Liver (tissue), 9 donors: ENCODE results near the gene BACH1. TPM values are rescaled to one million over a fixed set of nuclear protein-coding genes. Genes with fewer than 3 reads are reported as not detected.

Source experiments
- DNase-seq: peaks from one replicate; pipeline ENCODE4 v3.0.0-alpha.2; 2017; ENCODE audit warnings: low spot score
- H3K27ac ChIP-seq, 2 donors: one replicate each; pipeline ENCODE4 v1.7.0; 2013; ENCODE audit warnings: inconsistent platforms in 2 of 2, low read length in 2 of 2, control low read depth in 1 of 2, low read depth in 1 of 2, mild to moderate bottlenecking in 1 of 2
- H3K27me3 ChIP-seq, 4 donors: one replicate each; pipeline versions ENCODE4 v1.6.1 to v1.7.0; 2013; ENCODE audit warnings: low read length in 3 of 4, inconsistent platforms in 1 of 4, mild to moderate bottlenecking in 1 of 4, moderate library complexity in 1 of 4; ENCODE audit not compliant: control insufficient read depth in 4 of 4, insufficient read depth in 4 of 4
- H3K36me3 ChIP-seq, 4 donors: one replicate each; pipeline versions ENCODE4 v1.6.1 to v1.7.0; 2013; ENCODE audit warnings: low read length in 3 of 4, mild to moderate bottlenecking in 3 of 4, low read depth in 1 of 4, moderate library complexity in 1 of 4; ENCODE audit not compliant: control insufficient read depth in 4 of 4, insufficient read depth in 3 of 4
- H3K4me1 ChIP-seq, 4 donors: one replicate each; pipeline versions ENCODE4 v1.6.1 to v1.7.0; 2013; ENCODE audit warnings: low read length in 3 of 4, mild to moderate bottlenecking in 3 of 4, moderate library complexity in 1 of 4; ENCODE audit not compliant: control insufficient read depth in 4 of 4, insufficient read depth in 4 of 4
- H3K4me3 ChIP-seq, 3 donors: one replicate each; pipeline versions ENCODE4 v1.6.1 to v1.7.0; 2013; ENCODE audit warnings: low read length in 3 of 3, control low read depth in 1 of 3, low read depth in 1 of 3, mild to moderate bottlenecking in 1 of 3
- H3K9ac ChIP-seq, 2 donors: one replicate each; pipeline ENCODE4 v1.7.0; 2013; ENCODE audit warnings: low read length in 2 of 2, mild to moderate bottlenecking in 2 of 2, moderate library complexity in 2 of 2, control low read depth in 1 of 2, low read depth in 1 of 2
- H3K9me3 ChIP-seq, 4 donors: one replicate each; pipeline versions ENCODE4 v1.6.1 to v1.7.0; 2013; ENCODE audit warnings: low read length in 3 of 4; ENCODE audit not compliant: control insufficient read depth in 4 of 4
- ATF3 ChIP-seq: IDR thresholded peaks from 2 replicates; pipeline ENCODE4 v1.6.1; 2016; ENCODE audit warnings: antibody characterized with exemption
- CTCF ChIP-seq: fragments of 150-350 bp; IDR thresholded peaks from 2 replicates; pipeline ENCODE4 v1.5.1; 2017; ENCODE audit warnings: improper control_type of control experiment, low read depth, low read length; ENCODE audit not compliant: missing input control
- EGR1 ChIP-seq, 2 donors: IDR thresholded peaks; 2 replicates each; pipeline ENCODE4 v1.6.1; 2016 to 2018; ENCODE audit warnings: antibody characterized with exemption in 2 of 2, low read depth in 2 of 2
- FOXA1 ChIP-seq: IDR thresholded peaks from 2 replicates; pipeline ENCODE4 v1.6.1; 2016; ENCODE audit warnings: antibody characterized with exemption
- FOXA2 ChIP-seq: IDR thresholded peaks from 2 replicates; pipeline ENCODE4 v1.6.1; 2016; ENCODE audit warnings: antibody characterized with exemption
- GABPA ChIP-seq, 2 donors: IDR thresholded peaks in 1 of 2; conservative IDR thresholded peaks in 1 of 2; 2 replicates each; pipeline ENCODE4 v1.6.1; 2016; ENCODE audit warnings: antibody characterized with exemption in 2 of 2, mild to moderate bottlenecking in 1 of 2, moderate library complexity in 1 of 2
- HNF4A ChIP-seq, 2 donors: conservative IDR thresholded peaks; 2 replicates each; pipeline ENCODE4 v1.6.1; 2016; ENCODE audit warnings: antibody characterized with exemption in 2 of 2, mild to moderate bottlenecking in 2 of 2
- HNF4G ChIP-seq: IDR thresholded peaks from 2 replicates; pipeline ENCODE4 v1.6.1; 2016; ENCODE audit warnings: antibody characterized with exemption
- JUND ChIP-seq, 2 donors: IDR thresholded peaks; 2 replicates each; pipeline ENCODE4 v1.6.1; 2016; ENCODE audit warnings: antibody characterized with exemption in 2 of 2
- NR2F2 ChIP-seq: IDR thresholded peaks from 2 replicates; pipeline ENCODE4 v1.6.1; 2016; ENCODE audit warnings: antibody characterized with exemption
- RAD21 ChIP-seq, 2 donors: IDR thresholded peaks; 2 replicates each; pipeline ENCODE4 v1.6.1; 2016; ENCODE audit warnings: antibody characterized with exemption in 2 of 2, mild to moderate bottlenecking in 2 of 2
- RXRA ChIP-seq, 2 donors: IDR thresholded peaks; 2 replicates each; pipeline ENCODE4 v1.6.1; 2017 to 2018; ENCODE audit warnings: antibody characterized with exemption in 2 of 2, mild to moderate bottlenecking in 1 of 2
- SP1 ChIP-seq: IDR thresholded peaks from 2 replicates; pipeline ENCODE4 v1.6.1; 2018; ENCODE audit warnings: antibody characterized with exemption, mild to moderate bottlenecking
- TAF1 ChIP-seq: conservative IDR thresholded peaks from 2 replicates; pipeline ENCODE4 v1.6.1; 2016; ENCODE audit warnings: antibody characterized with exemption, mild to moderate bottlenecking
- YY1 ChIP-seq: IDR thresholded peaks from 2 replicates; pipeline ENCODE4 v1.6.1; 2016; ENCODE audit warnings: antibody characterized with exemption, mild to moderate bottlenecking
- WGBS: extraction: QIAGEN DNeasy Blood & Tissue Kit; methylation state at CpG from one replicate; pipeline ENCODE4 v1.1.7; 2013; 5-methylcytosine and 5-hydroxymethylcytosine counted together
- polyA plus RNA-seq, 2 donors: library from polyadenylated mRNA; stranded (reverse) in 1 of 2; unstranded in 1 of 2; fragments of 200-250 nt in 1 of 2; fragments of >200 nt in 1 of 2; fragmentation: Nextera tagmentation in 1 of 2; extraction: Ambion mirVana in 1 of 2; gene quantifications; one replicate each; pipeline versions ENCODE4 v1.2.1 to v1.2.3, GENCODE V29; 2013 to 2015
- total RNA-seq, 2 donors: library from RNA; depleted of rRNA; stranded (reverse); fragments of >200 nt; gene quantifications; one replicate each; pipeline ENCODE4 v1.2.3, GENCODE V29; 2014
- TF ChIP-seq, protein P1 (sequence below): IDR thresholded peaks from 2 replicates; pipeline ENCODE4 v1.6.1; 2016; ENCODE audit warnings: antibody characterized with exemption
- TF ChIP-seq, protein P2 (sequence below): IDR thresholded peaks from 2 replicates; pipeline ENCODE4 v1.6.1; 2016; ENCODE audit warnings: antibody characterized with exemption, mild to moderate bottlenecking
- TF ChIP-seq, protein P3 (sequence below): IDR thresholded peaks from 2 replicates; pipeline ENCODE4 v1.6.1; 2016; ENCODE audit warnings: antibody characterized with exemption
- donor health status: healthy.
- donor health status: healthy.
- donor health status: healthy.
- donor health status: healthy.
- donor health status: healthy.

BACH1 gene
- total and polyA plus RNA-seq, 4 donors = 7.5 to 47.1 (median 19.9) TPM

DNA sequence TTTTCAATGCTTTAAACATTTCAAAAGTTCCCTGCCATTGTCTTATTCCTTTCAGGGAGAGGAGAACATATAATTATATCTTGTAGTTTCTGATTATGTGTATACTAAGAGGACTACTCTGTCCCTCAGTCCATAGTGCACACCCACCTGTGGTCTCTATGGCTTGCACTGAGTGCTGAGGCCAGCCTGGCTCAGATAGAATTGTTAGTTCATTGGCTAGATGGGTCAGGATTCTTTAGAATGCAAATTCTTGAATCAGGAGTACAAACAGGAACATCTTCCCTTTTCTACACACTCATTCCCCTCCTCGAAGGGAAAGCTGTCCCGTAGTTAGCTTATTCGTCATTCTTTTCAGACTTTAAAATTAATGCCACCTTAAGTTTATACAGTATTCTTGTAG lies 8.2 kb downstream of the BACH1 start:
- Histone ChIP-seq H3K4me1 (peaks cover 5 to 44% (median 26%) of the 10 kb centered on the region in 4 donors), H3K27ac (no peak overlapping the region), H3K4me3 (no peak overlapping the region), H3K9me3 (no peaks in the 10 kb centered on the region), H3K27me3 (no peaks in the 10 kb centered on the region), H3K36me3 (peaks cover 0 to 2% (median 0%) of the 10 kb centered on the region in 4 donors), H3K9ac (no peak overlapping the region)
- WGBS = 77% methylated on average over 3 of the region's 3 CpGs
- DNase-seq = no peak
- TF ChIP-seq HNF4A (conservative IDR thresholded peaks at IDR 0.05) = peak; percentile 21 to 46
- TF ChIP-seq, protein P1, sequence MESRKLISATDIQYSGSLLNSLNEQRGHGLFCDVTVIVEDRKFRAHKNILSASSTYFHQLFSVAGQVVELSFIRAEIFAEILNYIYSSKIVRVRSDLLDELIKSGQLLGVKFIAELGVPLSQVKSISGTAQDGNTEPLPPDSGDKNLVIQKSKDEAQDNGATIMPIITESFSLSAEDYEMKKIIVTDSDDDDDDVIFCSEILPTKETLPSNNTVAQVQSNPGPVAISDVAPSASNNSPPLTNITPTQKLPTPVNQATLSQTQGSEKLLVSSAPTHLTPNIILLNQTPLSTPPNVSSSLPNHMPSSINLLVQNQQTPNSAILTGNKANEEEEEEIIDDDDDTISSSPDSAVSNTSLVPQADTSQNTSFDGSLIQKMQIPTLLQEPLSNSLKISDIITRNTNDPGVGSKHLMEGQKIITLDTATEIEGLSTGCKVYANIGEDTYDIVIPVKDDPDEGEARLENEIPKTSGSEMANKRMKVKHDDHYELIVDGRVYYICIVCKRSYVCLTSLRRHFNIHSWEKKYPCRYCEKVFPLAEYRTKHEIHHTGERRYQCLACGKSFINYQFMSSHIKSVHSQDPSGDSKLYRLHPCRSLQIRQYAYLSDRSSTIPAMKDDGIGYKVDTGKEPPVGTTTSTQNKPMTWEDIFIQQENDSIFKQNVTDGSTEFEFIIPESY = no peak

- WGBS = 72% methylated on average over 3 of the region's 3 CpGs
- peaks cover 3 to 34% (median 19%) of the 10 kb centered on the region in 4 donors for H3K4me1 ChIP-seq
- peaks cover 0 to 2% (median under 1%) of the 10 kb centered on the region in 4 donors for H3K36me3 ChIP-seq
- TF ChIP-seq NR2F2 = no peak
- no peak for TF ChIP-seq SP1
- no peak overlapping the region for H3K27ac ChIP-seq
- no peak overlapping the region for H3K9ac ChIP-seq
- H3K9me3 ChIP-seq = no peaks in the 10 kb centered on the region
- DNase-seq = no peak
- no peak overlapping the region for H3K4me3 ChIP-seq
- H3K27me3 ChIP-seq = no peaks in the 10 kb centered on the region
Measured at GRCh38 chr21:29307718-29308455, 9.2 kb downstream of the BACH1 start.

GRCh38 chr21:29308456-29308783 lies 9.7 kb downstream of the BACH1 start:
- no peak for DNase-seq
- Histone ChIP-seq H3K27me3 (no peaks in the 10 kb centered on the region), H3K4me3 (no peak overlapping the region), H3K9me3 (no peaks in the 10 kb centered on the region), H3K4me1 (peaks cover 3 to 31% (median 17%) of the 10 kb centered on the region in 4 donors), H3K27ac (no peak overlapping the region), H3K36me3 (peaks cover 0 to 2% (median under 1%) of the 10 kb centered on the region in 4 donors), H3K9ac (no peak overlapping the region)
- 93% methylated on average over 2 of the region's 2 CpGs for WGBS
- TF ChIP-seq YY1 = no peak
- TF ChIP-seq FOXA2 = no peak
- no peak for TF ChIP-seq JUND (IDR thresholded peaks at IDR 0.05)
- no peak for TF ChIP-seq CTCF
- TF ChIP-seq EGR1 (IDR thresholded peaks at IDR 0.05; ENCODE audit: low read depth in 2 of 2) = no peak
- TF ChIP-seq TAF1 = no peak
- TF ChIP-seq GABPA (IDR thresholded peaks at IDR 0.05 in 1 of 2, conservative IDR thresholded peaks at IDR 0.05 in 1 of 2) = no peak
- TF ChIP-seq HNF4G = no peak
- no peak for TF ChIP-seq HNF4A (conservative IDR thresholded peaks at IDR 0.05)
- no peak for TF ChIP-seq FOXA1
- TF ChIP-seq ATF3 = no peak
- TF ChIP-seq NR2F2 = no peak
- no peak for TF ChIP-seq RAD21 (IDR thresholded peaks at IDR 0.05)
- TF ChIP-seq, protein P1 = no peak
- no peak for TF ChIP-seq RXRA (IDR thresholded peaks at IDR 0.05)
- TF ChIP-seq, protein P2, sequence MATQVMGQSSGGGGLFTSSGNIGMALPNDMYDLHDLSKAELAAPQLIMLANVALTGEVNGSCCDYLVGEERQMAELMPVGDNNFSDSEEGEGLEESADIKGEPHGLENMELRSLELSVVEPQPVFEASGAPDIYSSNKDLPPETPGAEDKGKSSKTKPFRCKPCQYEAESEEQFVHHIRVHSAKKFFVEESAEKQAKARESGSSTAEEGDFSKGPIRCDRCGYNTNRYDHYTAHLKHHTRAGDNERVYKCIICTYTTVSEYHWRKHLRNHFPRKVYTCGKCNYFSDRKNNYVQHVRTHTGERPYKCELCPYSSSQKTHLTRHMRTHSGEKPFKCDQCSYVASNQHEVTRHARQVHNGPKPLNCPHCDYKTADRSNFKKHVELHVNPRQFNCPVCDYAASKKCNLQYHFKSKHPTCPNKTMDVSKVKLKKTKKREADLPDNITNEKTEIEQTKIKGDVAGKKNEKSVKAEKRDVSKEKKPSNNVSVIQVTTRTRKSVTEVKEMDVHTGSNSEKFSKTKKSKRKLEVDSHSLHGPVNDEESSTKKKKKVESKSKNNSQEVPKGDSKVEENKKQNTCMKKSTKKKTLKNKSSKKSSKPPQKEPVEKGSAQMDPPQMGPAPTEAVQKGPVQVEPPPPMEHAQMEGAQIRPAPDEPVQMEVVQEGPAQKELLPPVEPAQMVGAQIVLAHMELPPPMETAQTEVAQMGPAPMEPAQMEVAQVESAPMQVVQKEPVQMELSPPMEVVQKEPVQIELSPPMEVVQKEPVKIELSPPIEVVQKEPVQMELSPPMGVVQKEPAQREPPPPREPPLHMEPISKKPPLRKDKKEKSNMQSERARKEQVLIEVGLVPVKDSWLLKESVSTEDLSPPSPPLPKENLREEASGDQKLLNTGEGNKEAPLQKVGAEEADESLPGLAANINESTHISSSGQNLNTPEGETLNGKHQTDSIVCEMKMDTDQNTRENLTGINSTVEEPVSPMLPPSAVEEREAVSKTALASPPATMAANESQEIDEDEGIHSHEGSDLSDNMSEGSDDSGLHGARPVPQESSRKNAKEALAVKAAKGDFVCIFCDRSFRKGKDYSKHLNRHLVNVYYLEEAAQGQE = no peak
- TF ChIP-seq, protein P3, sequence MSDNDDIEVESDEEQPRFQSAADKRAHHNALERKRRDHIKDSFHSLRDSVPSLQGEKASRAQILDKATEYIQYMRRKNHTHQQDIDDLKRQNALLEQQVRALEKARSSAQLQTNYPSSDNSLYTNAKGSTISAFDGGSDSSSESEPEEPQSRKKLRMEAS = no peak
